RKO (cell line): Measurements from ENCODE around the gene ITGB8.

Experiments used
- DNase-seq: peaks from one replicate; pipeline ENCODE4 v3.0.0-alpha.2; 2016; ENCODE audit warnings: low spot score

ITGB8 gene

DNA sequence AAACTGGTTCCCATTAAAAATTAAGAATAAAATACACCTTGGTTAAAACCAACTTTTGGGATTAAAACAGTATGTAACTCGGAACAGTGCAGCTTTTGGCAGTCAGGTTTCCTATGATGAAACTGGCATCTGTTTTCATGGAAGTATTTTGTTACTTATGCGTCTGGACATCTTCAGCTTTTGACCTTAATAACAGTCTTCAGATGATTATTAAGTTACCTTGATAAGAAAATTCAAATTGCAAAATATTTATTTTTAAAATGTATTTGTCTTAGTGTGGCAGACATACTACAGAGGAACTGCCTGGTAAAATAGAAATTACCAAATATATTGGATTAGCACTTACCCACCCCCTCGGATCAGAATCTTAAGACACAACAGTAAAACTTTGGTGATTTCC, 100.0 kb downstream of the ITGB8 start:
- DNase-seq = no peak

DNA sequence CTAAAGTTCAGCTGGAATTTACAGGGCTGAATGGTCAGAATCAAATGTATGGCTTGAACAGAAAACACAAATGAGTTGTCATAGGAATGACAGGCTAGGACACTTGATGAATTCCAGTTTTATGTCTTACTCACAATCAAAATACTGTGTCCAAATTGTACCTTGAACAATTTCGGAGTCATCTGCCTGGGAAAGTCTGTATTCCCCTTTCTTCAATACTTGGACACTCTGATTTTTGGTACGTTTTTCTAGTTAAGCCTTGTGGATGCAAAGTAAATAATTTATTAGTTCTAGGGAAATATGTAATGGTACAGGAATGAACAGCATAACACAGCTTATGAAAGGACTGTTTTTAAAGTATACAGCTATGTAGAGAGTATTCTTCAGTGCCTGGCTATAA, 100.4 kb downstream of the ITGB8 start:
- DNase-seq = no peak

DNA sequence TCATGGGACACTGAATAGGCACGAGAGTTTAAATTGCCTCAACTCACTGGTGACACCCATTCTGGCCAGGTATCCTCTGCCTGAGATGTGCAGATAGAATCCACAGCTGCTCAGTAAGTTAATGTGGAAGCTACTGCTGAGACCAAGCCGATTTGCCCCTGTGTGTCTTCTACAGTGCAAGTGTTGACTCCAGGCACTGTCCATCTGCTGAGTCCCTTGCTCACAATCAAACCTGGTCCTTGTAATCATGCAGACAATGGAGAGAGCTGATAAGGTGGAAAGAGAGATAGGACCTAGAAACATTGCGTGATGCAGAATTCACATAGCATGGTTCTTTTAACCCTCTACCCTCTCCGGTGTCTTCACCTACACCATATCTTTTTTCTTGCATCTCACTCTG, 101.4 kb downstream of the ITGB8 start:
- DNase-seq = no peak

DNA sequence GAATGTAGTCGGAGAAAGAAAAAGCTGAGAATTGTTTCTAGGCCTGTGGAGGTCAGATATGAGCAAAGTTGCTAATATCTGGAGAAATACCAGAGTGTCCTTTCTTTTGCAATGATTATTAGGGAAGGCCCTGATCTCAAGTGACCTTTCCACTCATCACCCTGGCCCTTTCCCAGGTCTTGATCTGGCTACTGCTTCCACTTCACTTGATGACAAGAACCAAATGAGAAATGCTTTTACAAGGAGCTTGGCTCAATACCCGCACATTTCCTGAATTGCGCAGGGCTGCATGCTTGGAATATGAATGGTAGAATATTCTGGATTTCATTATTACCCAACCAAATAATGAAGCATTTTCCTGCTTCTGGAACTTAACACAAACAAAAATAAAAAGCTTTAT, 104.6 kb downstream of the ITGB8 start:
- no peak for DNase-seq

DNA sequence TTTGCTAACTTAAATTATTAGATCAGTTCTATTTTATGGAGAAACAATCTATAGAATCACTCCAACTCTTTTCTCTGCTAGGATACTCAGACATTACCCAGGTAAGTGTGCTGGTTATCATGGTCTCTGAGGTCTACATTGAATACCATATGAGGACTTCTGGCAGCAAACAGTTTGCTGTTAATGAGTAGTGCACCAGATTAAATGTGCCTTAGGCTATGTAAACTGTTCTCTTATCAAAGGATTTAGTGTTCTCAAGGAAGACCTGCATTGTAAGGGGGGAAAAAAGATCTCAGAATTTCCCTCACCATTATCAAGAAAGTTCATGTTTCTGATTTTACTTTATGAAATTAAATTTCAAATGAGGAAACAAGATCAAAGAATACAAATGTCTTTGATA, 107.5 kb downstream of the ITGB8 start:
- no peak for DNase-seq

DNA sequence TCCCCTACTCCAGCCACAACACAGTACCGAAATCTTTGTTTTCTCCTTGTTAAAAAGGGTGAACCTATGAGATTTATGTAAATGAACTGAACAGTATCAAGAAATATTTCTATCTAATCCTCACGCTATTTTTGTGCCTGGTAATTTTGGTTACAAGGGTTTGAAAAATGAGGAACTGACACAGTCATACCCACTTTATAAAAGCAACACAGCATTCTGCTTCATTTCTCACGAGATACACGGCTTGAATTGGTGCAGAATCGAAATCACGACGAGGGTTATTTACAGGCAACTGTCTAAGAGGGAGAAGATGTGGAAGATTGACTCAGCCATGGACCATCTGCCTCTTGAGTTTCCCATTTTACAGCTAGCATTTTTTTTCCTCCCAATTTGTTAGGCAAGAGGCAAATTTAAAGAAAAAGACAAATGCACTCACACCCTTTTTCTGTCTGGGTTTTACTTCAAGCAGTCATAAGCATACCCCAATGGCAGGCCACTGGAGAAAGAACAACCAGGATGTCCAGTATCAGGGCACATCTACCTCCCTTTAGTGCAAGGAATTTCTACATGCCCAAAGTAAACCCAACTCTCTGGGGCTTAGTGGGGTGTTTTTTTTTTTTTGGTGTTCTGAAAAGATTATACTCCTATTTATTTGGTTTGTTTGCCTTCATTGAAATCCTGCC, 108.1 kb downstream of the ITGB8 start:
- no peak for DNase-seq

DNA sequence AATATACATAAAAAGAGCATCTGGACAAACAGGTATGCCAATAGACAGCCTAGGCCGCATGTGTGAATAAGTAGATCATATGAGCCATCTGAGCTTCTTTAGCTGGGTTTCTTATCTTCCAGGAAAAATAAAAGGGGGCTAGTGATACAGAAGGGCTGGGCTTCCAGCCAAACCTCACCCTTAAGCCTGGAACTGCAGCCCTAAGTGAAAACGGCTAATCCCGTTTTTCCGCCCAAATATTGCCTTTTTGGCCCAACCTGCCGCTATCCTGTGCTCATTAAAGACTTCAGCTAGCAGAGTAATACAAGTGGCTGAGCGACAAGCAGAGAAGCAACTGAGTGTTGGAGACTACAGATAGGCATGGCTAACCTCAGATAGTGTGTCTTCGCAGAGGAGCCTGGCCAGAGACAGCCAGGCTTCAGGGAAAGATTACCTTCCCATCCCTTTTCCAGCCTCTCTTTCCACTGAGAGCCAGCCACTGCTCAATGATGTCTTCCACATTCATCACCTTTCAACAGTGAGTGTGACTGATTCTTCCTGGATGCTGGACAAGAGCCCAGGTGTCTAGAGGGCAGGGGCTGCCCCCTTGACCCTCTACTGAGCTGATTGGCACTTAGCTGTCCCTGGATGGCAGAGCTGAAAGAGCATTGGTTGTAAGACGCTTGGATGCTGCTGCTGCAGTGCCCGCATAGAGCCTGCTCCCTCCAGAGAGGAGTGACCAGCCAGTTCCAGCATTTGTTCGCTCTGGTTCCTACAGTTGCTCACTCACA, 108.9 kb downstream of the ITGB8 start:
- no peak for DNase-seq

DNA sequence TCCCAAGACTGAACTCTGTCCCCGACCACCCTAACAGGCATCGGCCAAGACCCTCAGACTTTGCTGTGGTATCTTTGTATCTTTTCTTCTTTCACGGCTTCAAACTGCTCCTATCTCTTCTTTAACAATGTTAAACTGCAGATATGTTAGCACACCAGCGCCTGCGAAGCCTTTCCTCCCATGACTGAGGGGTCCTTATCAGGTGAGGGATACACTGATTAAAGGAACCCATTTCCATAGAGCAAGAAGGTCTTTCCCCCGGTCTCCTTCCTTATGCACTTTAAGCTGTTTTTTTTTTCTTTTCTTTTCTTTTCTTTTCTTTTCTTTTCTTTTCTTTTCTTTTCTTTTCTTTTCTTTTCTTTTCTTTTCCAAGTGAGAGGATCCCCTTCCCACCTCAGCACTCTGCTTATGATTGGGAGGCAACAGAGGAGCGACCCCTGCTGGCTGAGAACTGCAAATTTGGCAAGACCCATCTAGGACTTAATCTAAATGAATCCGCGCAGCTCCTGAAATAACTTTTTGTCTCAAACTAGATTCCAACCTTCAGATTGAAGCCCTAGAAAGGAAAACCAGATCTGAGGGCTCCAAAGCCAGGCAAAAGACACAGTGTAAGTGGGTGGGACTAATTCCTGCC, 109.9 kb downstream of the ITGB8 start:
- DNase-seq = no peak

DNA sequence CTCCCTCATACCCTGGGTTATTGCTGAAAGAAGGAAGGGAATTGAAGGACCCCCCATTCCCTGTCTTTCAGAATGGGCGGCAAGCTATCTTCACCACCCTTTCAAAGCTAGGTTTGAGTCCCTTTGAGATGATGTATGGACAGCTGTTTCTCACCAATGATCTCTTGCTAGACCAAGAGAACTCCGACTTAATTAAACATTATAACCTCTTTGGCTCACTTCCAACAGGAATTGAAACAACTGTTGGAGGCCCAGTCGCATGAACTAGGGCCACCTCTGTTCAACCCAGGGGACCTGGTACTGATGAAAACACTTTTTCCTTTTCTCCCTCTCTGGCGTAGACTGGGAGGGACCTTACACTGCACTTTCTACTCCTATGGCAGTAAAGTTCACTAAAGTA, 110.6 kb downstream of the ITGB8 start:
- no peak for DNase-seq

DNA sequence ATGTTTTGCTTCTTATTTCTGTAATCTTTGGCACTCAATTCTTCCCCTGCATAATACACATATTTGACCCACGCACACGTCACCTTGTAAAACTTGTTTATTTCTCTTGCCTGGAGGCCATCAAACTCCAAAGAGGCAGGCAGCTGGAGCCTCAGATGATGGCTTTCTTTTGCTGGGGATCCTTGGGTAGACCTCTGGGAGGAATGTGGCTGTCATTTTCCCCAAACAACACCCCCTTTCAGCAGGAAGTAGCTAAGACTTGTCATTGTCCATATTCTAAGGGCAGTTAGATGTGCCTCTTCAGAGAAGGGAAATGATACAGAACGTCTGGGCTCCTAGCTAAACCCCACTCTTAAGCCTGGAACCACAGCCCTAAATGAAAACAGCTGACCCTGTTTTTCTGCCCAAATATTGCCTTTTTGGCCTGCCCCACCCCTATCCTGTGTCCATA, 111.3 kb downstream of the ITGB8 start:
- DNase-seq = no peak

DNA sequence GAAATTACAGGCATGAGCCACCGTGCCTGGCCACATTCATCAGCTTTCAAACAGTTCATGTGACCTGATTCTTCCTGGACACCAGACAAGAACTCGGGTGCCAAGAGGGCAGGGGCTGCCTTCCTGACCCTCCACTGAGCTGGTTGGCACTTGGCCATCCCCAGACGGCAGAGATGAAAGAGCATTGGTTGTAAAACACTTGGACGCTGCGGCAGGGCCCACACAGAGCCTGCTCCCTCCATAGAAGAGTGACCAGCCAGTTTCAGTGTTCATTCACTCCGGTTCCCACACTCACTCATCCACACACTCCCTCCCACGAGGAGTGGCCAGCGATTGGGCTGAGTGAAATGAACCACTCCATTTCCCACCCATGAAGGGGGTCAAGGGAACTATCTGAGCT, 112.3 kb downstream of the ITGB8 start:
- DNase-seq = no peak

DNA sequence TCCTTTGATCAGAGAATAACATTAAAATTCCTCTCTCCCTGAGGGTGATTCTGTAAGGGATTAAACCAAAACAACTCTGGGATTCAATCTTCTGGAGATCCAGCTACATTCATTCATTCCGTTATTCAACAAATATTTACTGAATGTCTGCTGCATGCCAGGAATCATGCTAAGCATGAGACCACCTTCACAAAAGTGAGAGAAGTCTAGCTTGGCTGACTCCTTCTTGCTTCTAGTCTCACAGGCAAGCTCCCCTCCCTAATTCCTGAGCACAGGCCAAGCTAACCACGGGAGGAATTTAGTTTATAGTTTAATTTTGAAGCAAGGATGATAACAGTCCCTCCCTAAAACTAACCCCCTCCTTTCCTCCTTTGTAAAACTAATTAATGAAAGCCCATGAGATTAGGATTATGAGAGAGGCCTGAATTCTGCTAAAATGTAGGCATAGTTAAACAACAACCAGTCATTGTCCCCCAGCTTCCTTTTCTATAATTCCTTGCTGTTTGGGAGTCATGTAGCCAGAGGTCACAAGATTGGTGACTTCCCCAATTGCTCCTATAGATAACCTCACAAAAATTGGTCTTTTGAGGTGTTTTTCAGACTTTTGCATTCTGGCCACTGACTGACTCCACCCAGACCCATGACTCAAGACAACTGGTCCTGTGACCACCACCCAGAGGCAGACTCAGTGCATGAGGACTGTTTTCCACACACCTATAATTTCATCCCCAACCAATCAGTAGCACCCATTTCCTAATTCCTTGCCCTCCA, 113.5 kb downstream of the ITGB8 start:
- no peak for DNase-seq

DNA sequence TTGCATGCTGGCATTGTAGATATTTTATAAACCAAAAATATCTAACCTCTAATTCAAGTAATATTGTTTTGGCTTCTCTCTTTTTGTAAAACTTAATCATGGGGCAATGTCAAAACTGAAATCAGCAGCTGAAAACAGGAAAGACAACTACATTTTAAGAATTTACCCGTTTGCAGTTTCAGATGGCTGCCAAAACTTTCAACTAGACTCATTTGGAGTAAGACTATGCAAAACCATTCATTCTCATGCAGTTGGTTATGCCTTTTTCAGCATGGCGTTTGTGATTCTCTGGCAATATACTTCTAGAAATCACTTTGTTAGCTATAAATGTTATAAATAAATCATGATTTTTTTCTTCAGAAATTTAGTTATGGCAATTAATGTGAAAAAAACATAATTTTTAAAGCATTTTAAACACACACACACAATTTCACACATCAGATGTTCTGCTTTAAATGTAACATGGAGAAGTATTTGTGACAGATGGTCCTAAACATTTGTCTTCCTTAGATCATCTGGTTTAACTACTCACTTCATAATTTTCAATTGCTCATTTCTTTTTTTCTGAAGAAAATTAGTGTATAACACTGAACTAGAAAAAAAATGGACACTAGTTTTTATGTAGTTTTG, 116.4 kb downstream of the ITGB8 start:
- no peak for DNase-seq

DNA sequence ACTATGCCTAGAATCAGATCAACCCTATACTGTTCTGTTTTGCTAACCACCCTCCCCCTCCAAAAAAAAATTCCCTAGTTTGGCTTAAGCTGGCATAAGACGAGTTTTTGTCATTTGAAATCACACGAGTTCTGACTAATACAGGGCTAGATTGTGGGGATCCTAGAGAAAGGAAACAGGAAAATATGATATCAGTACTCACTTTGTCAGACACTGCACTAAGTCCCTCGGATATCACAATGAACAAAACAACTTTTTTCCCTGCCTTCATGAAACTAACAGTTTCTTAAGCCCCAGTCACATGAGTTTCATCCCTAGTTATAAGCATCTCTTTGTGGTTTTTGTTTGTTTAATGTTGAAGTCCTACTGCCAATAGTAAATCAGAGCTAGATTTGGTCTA, 118.5 kb downstream of the ITGB8 start:
- DNase-seq = no peak

DNA sequence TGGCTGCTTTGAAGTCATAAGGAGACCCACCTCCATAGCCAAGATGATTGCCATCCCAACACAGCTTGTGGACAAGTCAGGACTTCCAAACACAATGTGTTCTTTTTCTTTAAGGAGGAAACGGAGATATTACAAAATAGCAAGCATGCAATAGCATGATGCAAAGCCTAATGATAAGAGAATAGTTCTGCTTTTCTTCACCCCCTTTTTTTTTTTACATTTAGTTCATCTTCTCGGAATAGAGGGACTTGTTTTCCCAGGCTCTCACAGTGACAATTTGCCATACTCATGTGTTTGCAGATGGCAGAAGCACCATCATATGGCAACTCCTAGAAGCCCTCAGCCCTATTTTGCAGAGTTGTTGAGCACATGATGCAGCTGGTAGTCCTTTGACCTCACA, 119.8 kb downstream of the ITGB8 start:
- no peak for DNase-seq

DNA sequence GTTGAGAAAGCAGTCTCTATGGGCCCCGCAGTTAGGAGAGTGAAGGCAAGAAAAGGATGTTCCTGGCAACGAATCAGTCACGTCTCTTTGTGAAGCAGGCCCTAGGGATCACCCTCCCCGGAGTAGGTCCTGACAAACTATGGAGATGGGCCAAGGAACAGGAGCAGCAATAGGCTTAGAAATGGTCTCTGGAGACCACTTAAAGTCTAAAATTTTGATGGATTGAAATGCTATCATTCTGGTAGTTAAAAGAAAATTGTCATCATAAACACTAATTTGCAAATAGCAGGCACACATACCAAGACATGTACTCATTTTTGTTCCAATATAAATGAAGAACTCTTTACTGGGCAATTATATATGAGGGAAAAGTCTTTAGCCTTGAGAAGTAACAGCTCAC, 123.5 kb downstream of the ITGB8 start:
- no peak for DNase-seq

DNA sequence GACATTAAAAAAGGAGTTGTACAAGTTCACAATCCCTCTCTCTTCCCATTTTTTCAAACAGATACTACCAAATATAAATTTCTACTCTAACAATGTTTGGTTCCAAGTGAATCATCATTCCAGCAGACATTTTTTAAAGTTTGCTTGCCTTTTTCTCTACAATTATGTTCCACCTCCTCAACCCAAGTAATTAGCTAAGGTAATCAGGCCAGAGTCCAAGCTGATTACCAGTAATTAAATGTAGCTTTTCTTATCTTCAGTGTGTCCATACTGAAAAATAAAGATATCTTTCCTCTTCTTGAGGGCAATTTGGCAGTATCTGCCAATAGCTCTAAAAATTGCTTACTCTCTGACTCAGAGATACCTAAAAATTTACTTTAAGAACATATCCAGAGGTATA, 126.0 kb downstream of the ITGB8 start:
- DNase-seq = no peak

DNA sequence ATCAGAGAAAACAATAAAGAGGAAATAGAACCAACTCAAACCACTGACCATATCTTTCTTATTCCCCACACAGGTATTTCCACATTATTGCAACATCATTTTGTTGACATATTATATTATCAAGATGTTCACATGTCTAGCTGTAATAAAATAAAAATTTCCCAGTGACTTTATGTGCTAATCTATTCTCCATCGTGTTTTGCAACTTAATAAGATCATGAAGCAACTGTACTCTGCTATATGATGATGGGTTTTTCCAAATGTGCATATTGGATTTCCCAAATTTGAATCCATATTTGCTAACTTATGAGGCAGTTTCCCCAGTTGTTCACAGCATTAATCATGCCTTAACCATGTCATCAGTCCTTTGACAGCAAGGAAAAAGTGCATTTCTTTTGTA, 127.8 kb downstream of the ITGB8 start:
- no peak for DNase-seq

DNA sequence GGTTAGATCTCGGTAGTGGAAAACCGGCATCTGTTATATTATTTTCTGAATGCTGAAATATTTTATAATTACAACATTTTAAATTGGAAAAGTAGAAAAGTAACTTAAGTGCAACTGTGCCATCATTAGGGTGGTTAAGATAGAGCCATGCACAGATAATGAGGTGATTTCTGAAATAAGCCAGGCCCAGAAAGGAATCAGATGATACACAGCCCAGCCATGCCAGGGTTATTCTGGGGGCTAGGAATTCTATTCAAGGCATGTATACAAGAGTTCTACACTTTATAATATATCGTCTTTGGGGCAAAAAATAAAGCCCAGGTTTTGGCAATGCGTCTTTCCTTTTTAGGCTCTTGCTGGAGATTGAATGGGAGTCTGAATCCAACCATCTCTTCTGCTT, 128.7 kb downstream of the ITGB8 start:
- DNase-seq = no peak

DNA sequence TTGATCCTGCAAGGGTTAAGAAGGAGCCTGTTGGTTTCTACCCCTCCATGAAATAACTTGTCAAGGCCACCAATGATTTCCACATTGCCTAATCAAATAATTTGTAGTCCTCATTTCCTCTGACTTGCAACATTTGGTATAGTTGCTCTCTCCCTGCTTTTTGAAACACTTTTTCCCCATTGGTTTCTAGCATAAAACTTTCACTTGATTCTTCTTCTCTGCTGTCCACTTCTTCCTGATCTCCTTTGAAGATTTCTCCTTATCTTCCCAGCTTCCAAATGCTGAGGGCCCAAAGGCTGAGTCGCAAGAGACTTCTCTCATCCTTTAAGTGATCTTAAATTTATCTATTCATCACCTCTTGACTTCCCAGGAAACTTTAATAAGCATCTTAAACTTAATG, 134.2 kb downstream of the ITGB8 start:
- DNase-seq = no peak
